OCI-LY7 (cell line): ENCODE results near the gene EIF4E1B. TPM values are rescaled to one million over a fixed set of nuclear protein-coding genes. Genes with fewer than 3 reads are reported as not detected.

Experiments used
- BruUV-seq: library from RNA; stranded (reverse); fragments of 400-500 nt; replicated peaks from 2 replicates; lab custom pipeline; 2021; lab: Mats Ljungman, UMichigan
- CTCF ChIA-PET: fragments of 300-600 bp; sonication (Branson Sonifier 250); formaldehyde crosslinking; loops from one replicate; lab custom pipeline; 2022; ENCODE audit warnings: antibody characterized with exemption; ENCODE audit not compliant: unreplicated experiment; lab: Charles Lee
- POLR2A ChIA-PET: fragments of 300-600 bp; sonication (Branson Sonifier 250); formaldehyde crosslinking; loops from one replicate; lab custom pipeline; 2022; ENCODE audit warnings: antibody characterized with exemption; lab: Charles Lee
- DNase-seq: peaks from one replicate; pipeline ENCODE4 v3.0.0-alpha.2; 2015; ENCODE audit warnings: low spot score
- H2AFZ ChIP-seq: fragments of 200-600 bp; sonication (generic), shearing (Covaris generic); 2 replicates; pipeline ENCODE4 v1.6.1; 2014; ENCODE audit warnings: mild to moderate bottlenecking, antibody characterized with exemption, low read length, moderate library complexity
- H3K27ac ChIP-seq: fragments of 200-600 bp; sonication (generic); 2 replicates; pipeline ENCODE4 v1.5.1; 2014; ENCODE audit warnings: mixed run types, low read depth, mild to moderate bottlenecking, moderate library complexity, low read length, inconsistent platforms; ENCODE audit not compliant: poor library complexity, severe bottlenecking
- H3K36me3 ChIP-seq: fragments of 200-600 bp; sonication (generic); 2 replicates; pipeline ENCODE4 v1.6.1; 2014; ENCODE audit warnings: mild to moderate bottlenecking, antibody characterized with exemption, low read length, moderate library complexity, mixed read lengths; ENCODE audit not compliant: insufficient read depth
- H3K4me1 ChIP-seq: fragments of 200-600 bp; sonication (generic); 2 replicates; pipeline ENCODE4 v1.5.1; 2014; ENCODE audit warnings: mild to moderate bottlenecking, low read length; ENCODE audit not compliant: insufficient read depth, poor library complexity, severe bottlenecking
- H3K4me2 ChIP-seq: fragments of 200-600 bp; sonication (generic); 2 replicates; pipeline ENCODE4 v1.6.1; 2014; ENCODE audit warnings: mild to moderate bottlenecking, low read length
- H3K4me3 ChIP-seq: fragments of 200-600 bp; sonication (generic); 2 replicates; pipeline ENCODE4 v1.5.1; 2014; ENCODE audit warnings: mild to moderate bottlenecking, low read depth, low read length; ENCODE audit not compliant: poor library complexity, severe bottlenecking
- H3K79me2 ChIP-seq: fragments of 200-600 bp; sonication (generic); 2 replicates; pipeline ENCODE4 v1.6.1; 2016; ENCODE audit warnings: low read depth, mild to moderate bottlenecking, low read length, moderate library complexity, mixed read lengths; ENCODE audit not compliant: insufficient read depth
- H3K9me2 ChIP-seq: fragments of 200-600 bp; sonication (generic); 2 replicates; pipeline ENCODE4 v1.6.1; 2016; ENCODE audit warnings: mild to moderate bottlenecking, low read length, mixed read lengths; ENCODE audit not compliant: insufficient read depth
- H3K9me3 ChIP-seq: fragments of 200-600 bp; sonication (generic); 2 replicates; pipeline ENCODE4 v1.6.1; 2014; ENCODE audit warnings: mild to moderate bottlenecking, mixed run types, low read length, mixed read lengths
- H4K20me1 ChIP-seq: fragments of 200-600 bp; sonication (generic); 2 replicates; pipeline ENCODE4 v1.6.1; 2014; ENCODE audit warnings: mild to moderate bottlenecking, antibody characterized with exemption, low read length, moderate library complexity, mixed read lengths; ENCODE audit not compliant: insufficient read depth
- EZH2phosphoT487 ChIP-seq: fragments of 200-600 bp; sonication (generic); IDR thresholded peaks from 2 replicates; pipeline ENCODE4 v1.6.1; 2018; ENCODE audit warnings: low read depth, borderline replicate concordance, mild to moderate bottlenecking, mixed run types, antibody characterized with exemption, low read length, moderate library complexity, mixed read lengths
- intact Hi-C: fragments of 100-400 bp; cut with micrococcal nuclease; formaldehyde crosslinking; loops from one replicate; pipeline ENCODE4 v1.10.0; 2022; ENCODE audit not compliant: unreplicated experiment
- total RNA-seq, 2 experiments: library from RNA; depleted of rRNA in 1 of 2; stranded (reverse); fragments of >200 nt in 1 of 2; shearing (Covaris generic) in 1 of 2; gene quantifications; 2 replicates each; pipeline ENCODE4 v1.2.3, GENCODE V29; 2014 to 2022
- TF ChIP-seq, protein P1 (sequence below): fragments of 200-600 bp; sonication (generic); conservative IDR thresholded peaks from 2 replicates; pipeline ENCODE4 v1.5.1; 2014; ENCODE audit warnings: mild to moderate bottlenecking, antibody characterized with exemption, low read length, moderate library complexity, mixed read lengths

EIF4E1B gene
- total RNA-seq, 2 experiments from 2014 or later: 0.16 to 2.4 TPM

- H3K79me2 ChIP-seq: no peaks in the 10 kb centered on the region
- H2AFZ ChIP-seq: peak within 1 kb of the TSS; percentile 80
- no peaks in the 10 kb centered on the region for H4K20me1 ChIP-seq
- ChIA-PET CTCF (interaction anchor here (0.6 to 1.6 kb wide), 4 partner anchors 13 to 311 kb away, joined by 3 to 9 read pairs (median 6); no protein-coding TSS in a partner anchor), POLR2A (interaction anchor here (0.6 to 2.3 kb wide), 7 partner anchors 13 to 574 kb away, joined by 3 to 15 read pairs (median 4); partner anchors contain the start of genes EIF4E1B, SNCB and UIMC1)
- peak within 1 kb of the TSS; percentile 91 for H3K4me2 ChIP-seq
- BruUV-seq: no TSS peak
- no peaks in the 10 kb centered on the region for H3K36me3 ChIP-seq
- H3K4me1 ChIP-seq: peaks cover 24% of the 10 kb centered on the region
- H3K9me3 ChIP-seq: no peaks in the 10 kb centered on the region
- intact Hi-C loops: loop anchor here (1.0 to 5.0 kb wide), 4 partner anchors 17 to 655 kb away; partner anchors contain the start of genes CLTB, EIF4E1B, PRELID1 and RAB24
- peak within 1 kb of the TSS; percentile 86 for H3K4me3 ChIP-seq
- H3K9me2 ChIP-seq: no peaks in the 10 kb centered on the region
- TF ChIP-seq, protein P1, sequence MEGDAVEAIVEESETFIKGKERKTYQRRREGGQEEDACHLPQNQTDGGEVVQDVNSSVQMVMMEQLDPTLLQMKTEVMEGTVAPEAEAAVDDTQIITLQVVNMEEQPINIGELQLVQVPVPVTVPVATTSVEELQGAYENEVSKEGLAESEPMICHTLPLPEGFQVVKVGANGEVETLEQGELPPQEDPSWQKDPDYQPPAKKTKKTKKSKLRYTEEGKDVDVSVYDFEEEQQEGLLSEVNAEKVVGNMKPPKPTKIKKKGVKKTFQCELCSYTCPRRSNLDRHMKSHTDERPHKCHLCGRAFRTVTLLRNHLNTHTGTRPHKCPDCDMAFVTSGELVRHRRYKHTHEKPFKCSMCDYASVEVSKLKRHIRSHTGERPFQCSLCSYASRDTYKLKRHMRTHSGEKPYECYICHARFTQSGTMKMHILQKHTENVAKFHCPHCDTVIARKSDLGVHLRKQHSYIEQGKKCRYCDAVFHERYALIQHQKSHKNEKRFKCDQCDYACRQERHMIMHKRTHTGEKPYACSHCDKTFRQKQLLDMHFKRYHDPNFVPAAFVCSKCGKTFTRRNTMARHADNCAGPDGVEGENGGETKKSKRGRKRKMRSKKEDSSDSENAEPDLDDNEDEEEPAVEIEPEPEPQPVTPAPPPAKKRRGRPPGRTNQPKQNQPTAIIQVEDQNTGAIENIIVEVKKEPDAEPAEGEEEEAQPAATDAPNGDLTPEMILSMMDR: peak; percentile 62
- TF ChIP-seq EZH2phosphoT487: no peak
- peak; percentile 100 for DNase-seq
- H3K27ac ChIP-seq: peak within 1 kb of the TSS; percentile 42
Measured at GRCh38 chr5:176647030-176647842, 16.8 kb downstream of the EIF4E1B start, which contains the start of gene TSPAN17. TSS of gene TSPAN17 (plus strand) at chr5:176647484. CDS start at chr5:176647616, 132 bp downstream.

GRCh38 chr5:176647843-176648473 is 17.5 kb downstream of the EIF4E1B start:
- Histone ChIP-seq H3K36me3 (no peaks in the 10 kb centered on the region), H3K9me2 (no peaks in the 10 kb centered on the region), H3K4me3 (peak overlapping the region; percentile 86), H3K4me1 (peaks cover 24% of the 10 kb centered on the region), H3K9me3 (no peaks in the 10 kb centered on the region), H4K20me1 (no peaks in the 10 kb centered on the region), H3K79me2 (no peaks in the 10 kb centered on the region), H3K27ac (no peak overlapping the region), H3K4me2 (peak overlapping the region; percentile 91), H2AFZ (peak overlapping the region; percentile 80)
- no peak for TF ChIP-seq EZH2phosphoT487
- TF ChIP-seq, protein P1: no peak
- intact Hi-C loops: loop anchor here (1.0 to 5.0 kb wide), 4 partner anchors 18 to 654 kb away; partner anchors contain the start of genes CLTB, EIF4E1B, PRELID1 and RAB24
- CTCF ChIA-PET: interaction anchor here (0.6 to 1.6 kb wide), 3 partner anchors 10 to 41 kb away, joined by 3 to 9 read pairs (median 9); no protein-coding TSS in a partner anchor
- POLR2A ChIA-PET: interaction anchor here (0.6 to 2.3 kb wide), 3 partner anchors 14 to 359 kb away, joined by 3 to 15 read pairs (median 4); partner anchors contain the start of gene UIMC1
- DNase-seq: no peak
- BruUV-seq: no TSS peak
